Activated CD4-positive, alpha-beta T cell treated with anti-CD3 and anti-CD28 coated beads for 4 hours (primary cell): ENCODE measurements around the gene SLC22A23.
"Not testable (repeated sequence)": the region's sequence is repeated elsewhere in the genome, so short reads cannot be mapped to it uniquely, and the experiment has no call there.

Experiments
- DNase-seq, 2 donors: peaks; one replicate each; pipeline ENCODE4 v3.0.0-alpha.2; 2020

The SLC22A23 gene

GRCh38 chr6:3402310-3403237 is 54.3 kb downstream of the SLC22A23 start:
- DNase-seq: no peak

GRCh38 chr6:3400162-3400561 is 56.7 kb downstream of the SLC22A23 start:
- no peak for DNase-seq

- DNase-seq: no peak
Measured at GRCh38 chr6:3398755-3399696, 57.8 kb downstream of the SLC22A23 start.

- DNase-seq: no peak
Measured at GRCh38 chr6:3398165-3398562, 58.7 kb downstream of the SLC22A23 start.

GRCh38 chr6:3397229-3398164 is 59.4 kb downstream of the SLC22A23 start:
- no peak for DNase-seq

- DNase-seq: no peak
Measured at GRCh38 chr6:3396503-3397180, 60.2 kb downstream of the SLC22A23 start.

GRCh38 chr6:3394671-3395070 is 62.2 kb downstream of the SLC22A23 start:
- no peak for DNase-seq

GRCh38 chr6:3393836-3394202 is 63.0 kb downstream of the SLC22A23 start:
- no peak for DNase-seq

- no peak for DNase-seq
Measured at GRCh38 chr6:3392930-3393835, 63.7 kb downstream of the SLC22A23 start.

GRCh38 chr6:3391902-3392458 is 64.9 kb downstream of the SLC22A23 start:
- no peak for DNase-seq

GRCh38 chr6:3390698-3391097 is 66.2 kb downstream of the SLC22A23 start:
- no peak for DNase-seq

GRCh38 chr6:3389390-3390167 is 67.3 kb downstream of the SLC22A23 start:
- no peak for DNase-seq

GRCh38 chr6:3388786-3389185 is 68.1 kb downstream of the SLC22A23 start:
- no peak for DNase-seq

GRCh38 chr6:3386374-3386857 is 70.4 kb downstream of the SLC22A23 start:
- no peak for DNase-seq

GRCh38 chr6:3385660-3386151 is 71.1 kb downstream of the SLC22A23 start:
- DNase-seq: no peak

GRCh38 chr6:3385181-3385580 is 71.7 kb downstream of the SLC22A23 start:
- DNase-seq: not testable (repeated sequence)

GRCh38 chr6:3384241-3385143 is 72.4 kb downstream of the SLC22A23 start:
- DNase-seq: no peak

GRCh38 chr6:3383525-3383924 is 73.3 kb downstream of the SLC22A23 start:
- no peak for DNase-seq
